ENCODE results near the gene CST6. TPM values are rescaled to one million over a fixed set of nuclear protein-coding genes. Genes with fewer than 3 reads are reported as not detected.

CST6 gene
- total and polyA plus RNA-seq, 4 donors, result not detected

GRCh38 chr11:66016793-66017177, 5.0 kb downstream of the CST6 start:
- Histone ChIP-seq H3K27me3 (ENCODE audit: control insufficient read depth in 4 of 4, insufficient read depth in 4 of 4, low read length in 3 of 4) (peaks cover 0 to 9% (median 0%) of the 10 kb centered on the region in 4 donors), H3K4me1 (ENCODE audit: control insufficient read depth in 4 of 4, insufficient read depth in 4 of 4, low read length in 3 of 4) (peaks cover 0 to 4% (median 1%) of the 10 kb centered on the region in 4 donors), H3K4me3 (ENCODE audit: low read depth in 1 of 3, low read length in 3 of 3) (no peak overlapping the region), H3K27ac (ENCODE audit: low read depth in 1 of 2, low read length in 2 of 2) (no peak overlapping the region), H3K9me3 (ENCODE audit: control insufficient read depth in 4 of 4, low read length in 3 of 4) (no peaks in the 10 kb centered on the region), H3K36me3 (ENCODE audit: control insufficient read depth in 4 of 4, insufficient read depth in 3 of 4, low read depth in 1 of 4, low read length in 3 of 4) (no peaks in the 10 kb centered on the region), H3K9ac (ENCODE audit: low read depth in 1 of 2, low read length in 2 of 2) (no peak overlapping the region)
- no peak for DNase-seq (ENCODE audit: low spot score)
- no peak for TF ChIP-seq RAD21 (IDR thresholded peaks at IDR 0.05)
- WGBS, result 90% methylated on average over 10 of the region's 10 CpGs

- H3K9ac ChIP-seq (ENCODE audit: low read depth in 1 of 2, low read length in 2 of 2), result no peak overlapping the region
- H3K27me3 ChIP-seq (ENCODE audit: control insufficient read depth in 4 of 4, insufficient read depth in 4 of 4, low read length in 3 of 4), result peaks cover 0 to 9% (median 0%) of the 10 kb centered on the region in 4 donors
- no peaks in the 10 kb centered on the region for H3K36me3 ChIP-seq (ENCODE audit: control insufficient read depth in 4 of 4, insufficient read depth in 3 of 4, low read depth in 1 of 4, low read length in 3 of 4)
- 86% methylated on average over 4 of the region's 4 CpGs for WGBS
- TF ChIP-seq HNF4G (IDR thresholded peaks at IDR 0.05) (no peak), ZBTB33 (IDR thresholded peaks at IDR 0.05) (no peak), GABPA (IDR thresholded peaks at IDR 0.05 in 1 of 2, conservative IDR thresholded peaks at IDR 0.05 in 1 of 2) (no peak), FOXA1 (IDR thresholded peaks at IDR 0.05) (no peak), JUND (IDR thresholded peaks at IDR 0.05) (no peak), MAX (IDR thresholded peaks at IDR 0.05) (no peak), YY1 (IDR thresholded peaks at IDR 0.05) (no peak), EGR1 (IDR thresholded peaks at IDR 0.05; ENCODE audit: low read depth in 2 of 2) (no peak), ATF3 (IDR thresholded peaks at IDR 0.05) (no peak), RAD21 (IDR thresholded peaks at IDR 0.05) (no peak), REST (IDR thresholded peaks at IDR 0.05) (no peak), HNF4A (conservative IDR thresholded peaks at IDR 0.05) (no peak), FOXA2 (IDR thresholded peaks at IDR 0.05) (no peak), CTCF (IDR thresholded peaks at IDR 0.05; ENCODE audit: low read depth, low read length, missing input control) (no peak), NR2F2 (IDR thresholded peaks at IDR 0.05) (no peak), TAF1 (conservative IDR thresholded peaks at IDR 0.05) (no peak), SP1 (IDR thresholded peaks at IDR 0.05) (no peak)
- DNase-seq (ENCODE audit: low spot score), result peak; percentile 48
- H3K4me3 ChIP-seq (ENCODE audit: low read depth in 1 of 3, low read length in 3 of 3), result no peak overlapping the region
- H3K9me3 ChIP-seq (ENCODE audit: control insufficient read depth in 4 of 4, low read length in 3 of 4), result no peaks in the 10 kb centered on the region
- peaks cover 0 to 6% (median 1%) of the 10 kb centered on the region in 4 donors for H3K4me1 ChIP-seq (ENCODE audit: control insufficient read depth in 4 of 4, insufficient read depth in 4 of 4, low read length in 3 of 4)
- H3K27ac ChIP-seq (ENCODE audit: low read depth in 1 of 2, low read length in 2 of 2), result no peak overlapping the region
Observed at GRCh38 chr11:66017321-66017720, 5.5 kb downstream of the CST6 start.

Measured in liver (tissue), 9 donors.